Measurements from ENCODE around the gene NBEA.

Gene NBEA

DNA sequence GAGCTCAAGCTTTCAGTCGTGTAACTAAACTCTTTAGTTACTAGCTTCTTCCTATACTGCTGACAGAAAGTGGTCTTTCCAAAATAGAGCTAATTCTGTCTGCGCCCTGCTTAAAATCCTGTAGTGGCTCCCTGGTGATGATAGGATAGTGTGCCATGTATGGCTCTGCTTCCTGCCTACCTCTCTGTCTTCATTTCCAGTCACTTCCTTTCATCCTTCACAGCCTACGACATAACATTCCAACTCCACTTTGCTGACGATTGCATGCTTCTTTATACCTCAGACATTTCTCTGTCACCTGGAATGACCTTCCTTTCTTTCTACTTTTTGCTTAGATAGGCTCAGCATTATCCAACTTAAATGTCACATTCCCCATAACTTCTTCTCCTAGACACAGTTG, 343.6 kb downstream of the NBEA start:
- no peak for DNase-seq (ENCODE audit: low read depth in 2 of 2)

DNA sequence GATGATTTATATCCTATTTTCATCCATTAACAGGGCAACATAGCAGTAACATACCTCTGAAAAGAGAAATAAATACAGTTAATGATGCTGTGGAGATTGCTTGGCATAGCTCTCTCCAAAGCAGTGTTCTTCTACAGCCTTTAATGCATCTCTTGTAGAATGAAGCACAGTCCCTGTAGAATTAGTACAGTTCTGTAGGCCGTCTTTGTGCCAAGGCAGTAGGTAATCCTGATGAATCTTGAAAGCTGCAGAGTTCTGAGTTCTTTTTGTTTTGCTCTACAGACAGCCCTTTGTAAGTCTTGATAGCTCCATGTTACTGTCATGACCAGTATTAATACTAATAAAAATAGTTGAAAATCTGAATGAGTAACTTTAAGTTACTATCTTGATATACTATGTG, 350.3 kb downstream of the NBEA start:
- DNase-seq (ENCODE audit: low read depth in 2 of 2) = no peak

- DNase-seq (ENCODE audit: low read depth in 2 of 2) = no peak
Observed at GRCh38 chr13:35293579-35294226, 351.6 kb downstream of the NBEA start.

DNA sequence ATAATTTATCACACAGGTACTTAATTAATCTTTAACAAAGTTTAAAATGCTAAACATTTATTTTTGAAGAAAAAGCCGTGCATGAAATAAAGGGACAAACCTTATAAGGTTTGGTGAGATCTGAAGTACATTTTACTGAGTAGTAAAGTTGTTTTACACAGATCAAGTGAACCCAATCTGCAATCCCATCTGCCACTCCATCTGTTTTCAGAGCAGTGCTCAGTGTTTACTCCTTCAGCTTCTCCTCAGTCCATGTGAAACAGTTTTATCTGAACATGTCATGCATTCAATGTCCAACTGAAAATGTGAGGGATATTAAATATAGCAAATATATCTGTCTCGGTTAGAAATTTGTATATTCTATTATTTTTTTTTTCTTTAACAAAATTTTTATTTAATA, 367.6 kb downstream of the NBEA start:
- no peak for DNase-seq (ENCODE audit: low read depth in 2 of 2)

DNA sequence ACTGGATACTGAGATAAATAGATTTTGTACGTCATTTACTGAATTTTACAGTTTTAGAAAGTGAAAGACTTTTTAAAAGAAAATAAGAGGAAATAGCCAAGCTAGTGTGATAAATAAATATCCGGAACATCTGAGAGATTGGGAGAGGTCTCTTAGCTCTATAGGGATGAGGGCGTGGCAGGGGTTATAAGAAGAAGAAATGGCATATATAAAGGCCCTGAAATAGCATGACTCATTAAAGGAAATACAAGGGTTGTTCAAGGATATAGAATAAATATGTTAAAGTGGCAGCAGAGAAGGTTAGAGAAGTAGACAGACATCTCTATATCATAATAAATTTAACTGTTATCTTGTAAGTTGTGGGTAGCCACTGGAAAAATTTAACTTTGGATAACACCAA, 390.1 kb downstream of the NBEA start:
- no peak for DNase-seq (ENCODE audit: low read depth in 2 of 2)

DNA sequence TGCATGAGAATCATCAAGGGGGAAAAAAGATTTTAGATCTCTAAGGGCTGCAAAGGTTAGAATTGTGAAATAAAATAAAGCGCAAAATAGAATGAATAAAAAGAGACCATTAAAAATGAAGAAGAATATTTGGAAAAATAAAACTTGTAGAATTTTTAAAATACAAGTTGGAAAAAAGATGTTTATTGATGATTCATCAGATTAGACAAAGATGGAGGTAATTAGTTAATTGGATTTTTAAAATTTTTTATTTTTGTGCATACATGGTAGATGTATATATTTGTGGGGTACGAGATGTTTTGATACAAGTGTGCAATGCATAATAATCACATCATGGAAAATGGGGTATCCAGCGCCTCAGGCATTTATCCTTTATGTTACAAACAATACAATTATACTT, 391.1 kb downstream of the NBEA start:
- DNase-seq (ENCODE audit: low read depth in 2 of 2) = no peak

- DNase-seq (ENCODE audit: low read depth in 2 of 2) = no peak
Observed at GRCh38 chr13:35342440-35342839, 400.4 kb downstream of the NBEA start.

- DNase-seq (ENCODE audit: low read depth in 2 of 2) = no peak
Observed at GRCh38 chr13:35343417-35343816, 401.3 kb downstream of the NBEA start.

- DNase-seq (ENCODE audit: low read depth in 2 of 2) = no peak
Observed at GRCh38 chr13:35345992-35346391, 403.9 kb downstream of the NBEA start.

GRCh38 chr13:35346494-35346893, 404.4 kb downstream of the NBEA start:
- DNase-seq (ENCODE audit: low read depth in 2 of 2) = no peak

DNA sequence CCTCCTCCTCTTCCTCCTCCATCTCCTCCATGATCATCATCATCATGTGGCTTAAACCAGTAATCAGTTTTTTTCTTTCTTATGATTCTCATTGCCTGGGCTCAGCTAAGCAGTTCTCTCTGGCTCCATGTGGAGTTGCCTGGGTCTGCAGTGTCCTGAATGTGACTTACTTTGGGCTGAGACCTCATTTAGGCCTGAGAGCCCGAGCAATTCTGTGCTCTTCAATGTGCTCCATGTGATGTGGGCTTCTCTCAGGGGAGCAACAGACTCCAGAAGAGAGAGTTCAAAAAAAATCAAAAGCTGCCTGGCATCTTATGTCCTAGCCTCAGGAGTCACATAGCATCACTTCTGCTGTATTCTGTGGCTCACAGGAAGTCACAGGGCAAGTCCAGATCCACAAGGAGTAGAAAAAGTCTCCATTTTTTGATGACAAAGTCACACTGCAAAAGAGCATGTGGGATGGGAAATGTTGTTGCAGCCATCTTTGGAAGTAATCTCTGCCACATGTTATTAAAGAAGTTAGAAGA, 405.7 kb downstream of the NBEA start:
- no peak for DNase-seq (ENCODE audit: low read depth in 2 of 2)

- no peak for DNase-seq (ENCODE audit: low read depth in 2 of 2)
Observed at GRCh38 chr13:35349052-35349451, 407.0 kb downstream of the NBEA start.

DNA sequence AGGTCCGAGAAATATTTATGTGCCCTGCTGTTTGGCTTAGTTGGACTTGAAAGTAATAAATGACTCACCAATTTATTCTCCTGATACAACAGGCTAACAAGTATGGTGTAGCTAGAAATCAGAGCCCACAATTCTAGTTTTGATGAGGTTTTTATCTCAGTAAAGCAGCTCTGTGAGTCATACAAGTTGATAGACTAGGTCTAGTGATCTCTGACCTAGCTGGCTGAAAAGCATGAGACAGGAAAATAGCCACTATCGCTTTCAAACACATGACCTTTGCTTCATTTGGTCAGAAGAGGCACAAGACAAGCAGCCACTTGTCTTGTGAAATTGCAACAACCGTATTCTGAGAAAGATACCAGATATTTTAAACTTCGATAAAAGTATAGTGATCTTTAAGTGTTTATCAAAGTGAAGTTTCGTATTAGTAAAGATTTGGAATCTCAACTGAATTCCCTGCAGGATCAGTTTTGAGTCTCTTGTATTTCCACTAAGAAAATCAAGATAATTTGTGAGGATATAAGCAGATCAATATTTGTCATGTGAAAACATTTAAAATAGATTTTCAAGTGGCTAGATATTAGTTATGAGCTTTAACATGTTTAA, 407.7 kb downstream of the NBEA start:
- no peak for DNase-seq (ENCODE audit: low read depth in 2 of 2)

DNA sequence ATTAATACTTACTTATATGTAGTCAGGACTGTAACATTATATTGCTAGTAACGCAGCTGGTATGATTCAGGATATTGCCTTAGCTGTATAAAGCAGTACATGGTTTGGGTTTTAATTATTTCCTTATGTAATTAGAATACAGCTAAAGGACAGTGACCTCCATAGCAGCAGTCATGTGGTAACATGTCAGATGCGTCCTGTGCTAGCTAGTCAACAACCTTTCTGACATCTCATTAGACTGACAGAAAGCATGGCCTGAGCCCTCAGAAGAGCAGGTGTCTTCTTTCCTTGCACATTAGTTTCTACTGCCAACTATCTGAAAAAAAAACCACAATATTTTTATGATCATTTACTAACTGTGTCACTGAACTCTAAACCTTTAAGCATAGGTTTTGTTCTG, 412.2 kb downstream of the NBEA start:
- no peak for DNase-seq (ENCODE audit: low read depth in 2 of 2)

DNA sequence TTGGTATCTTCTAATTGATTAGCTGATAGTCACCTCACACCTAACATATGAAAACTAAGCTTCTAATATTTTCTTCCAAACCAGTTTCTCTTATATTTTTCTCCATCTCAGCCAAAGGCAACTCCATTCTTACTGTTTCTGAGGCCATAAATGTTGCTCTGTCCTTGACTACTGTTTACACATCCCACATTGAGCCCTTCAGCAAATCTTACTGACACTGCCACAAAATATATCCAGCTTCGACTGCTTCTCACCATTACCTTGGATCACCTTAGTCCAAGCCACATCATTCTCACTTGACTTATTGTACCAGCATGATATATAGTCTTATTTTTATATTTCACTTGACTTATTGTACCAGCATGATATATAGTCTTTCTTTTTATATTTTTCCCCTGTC, 412.8 kb downstream of the NBEA start:
- DNase-seq (ENCODE audit: low read depth in 2 of 2) = no peak

GRCh38 chr13:35356572-35356971, 414.5 kb downstream of the NBEA start:
- no peak for DNase-seq (ENCODE audit: low read depth in 2 of 2)

DNA sequence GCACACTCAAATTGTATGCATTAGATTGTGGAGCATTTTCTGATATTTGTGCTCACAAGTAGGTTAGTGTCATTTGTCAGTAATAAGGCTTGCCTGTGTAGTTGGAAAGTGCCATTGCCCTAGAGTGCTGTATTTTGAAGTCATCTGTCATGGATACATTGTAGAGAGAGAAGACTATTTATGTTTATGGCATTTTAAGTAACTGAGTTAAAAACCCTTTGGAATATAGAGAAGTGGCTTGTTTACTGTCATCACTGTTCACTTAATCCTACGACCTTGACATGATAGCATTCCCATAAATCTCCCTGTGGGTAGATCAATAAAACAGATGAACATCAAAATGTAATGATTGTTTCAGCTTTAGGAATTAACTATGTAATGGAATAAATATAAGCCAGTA, 423.8 kb downstream of the NBEA start:
- no peak for DNase-seq (ENCODE audit: low read depth in 2 of 2)

DNA sequence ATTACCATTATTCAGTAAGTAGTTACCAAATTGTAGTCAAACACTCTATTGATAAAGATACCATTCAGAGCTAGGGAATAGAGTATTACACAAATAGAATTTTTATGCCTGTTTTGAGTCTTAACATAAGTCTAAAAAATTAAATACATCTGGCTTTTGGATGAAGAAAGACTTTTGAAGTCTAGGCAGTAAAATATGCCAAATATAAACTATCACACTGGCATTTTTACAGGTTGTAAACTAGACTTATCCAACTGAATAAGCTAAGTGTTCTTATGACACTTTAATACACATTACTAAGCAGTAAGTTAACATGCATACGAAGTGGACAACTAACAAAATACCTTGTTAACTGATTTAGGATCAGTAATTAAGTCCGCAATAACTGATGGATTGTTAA, 425.5 kb downstream of the NBEA start:
- no peak for DNase-seq (ENCODE audit: low read depth in 2 of 2)

GRCh38 chr13:35378939-35379338, 436.9 kb downstream of the NBEA start:
- no peak for DNase-seq (ENCODE audit: low read depth in 2 of 2)

GRCh38 chr13:35379663-35380062, 437.6 kb downstream of the NBEA start:
- no peak for DNase-seq (ENCODE audit: low read depth in 2 of 2)

- no peak for DNase-seq (ENCODE audit: low read depth in 2 of 2)
Observed at GRCh38 chr13:35387682-35388250, 445.7 kb downstream of the NBEA start.

DNA sequence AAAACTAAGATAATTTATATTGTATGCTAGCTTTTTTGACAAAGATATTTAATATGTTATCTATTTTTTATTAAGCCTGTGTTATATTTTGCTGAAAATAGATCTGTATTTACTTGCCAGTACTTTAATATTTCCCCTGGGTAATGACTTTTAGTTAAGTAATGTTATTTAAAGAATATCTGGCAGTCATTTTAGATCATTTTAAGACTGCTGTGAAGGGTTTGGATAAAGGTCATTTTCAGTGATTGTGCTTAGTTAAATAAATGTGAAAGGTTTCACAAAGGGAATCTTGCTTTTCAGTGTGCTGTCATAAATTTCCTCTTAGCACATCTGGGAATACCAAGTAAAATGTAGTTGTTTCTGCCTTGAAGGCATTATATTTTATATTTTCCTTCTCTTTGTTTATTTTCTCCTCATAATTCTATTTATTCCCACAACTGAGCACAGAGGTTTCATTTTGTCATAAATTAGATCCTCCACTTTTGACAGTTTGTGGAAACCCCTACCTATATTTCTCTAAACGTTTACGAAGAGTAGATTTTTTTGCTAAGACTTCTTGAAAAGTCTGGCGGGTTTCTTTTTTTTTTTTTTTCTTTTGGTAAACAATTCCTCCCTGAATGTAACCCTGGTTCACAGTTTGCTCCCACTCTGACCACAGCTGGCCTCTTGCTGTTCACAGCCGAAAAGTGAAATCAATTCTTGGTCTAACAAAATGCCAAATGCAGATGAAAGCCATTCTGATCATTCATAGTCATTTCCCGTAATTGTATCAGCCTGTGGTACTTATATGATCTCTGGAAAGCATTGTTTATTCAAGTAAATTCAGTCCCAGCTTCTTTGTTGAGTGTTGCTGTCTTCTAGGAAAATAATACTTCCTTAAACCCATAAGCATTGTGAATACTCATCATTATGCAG, 446.6 kb downstream of the NBEA start:
- no peak for DNase-seq (ENCODE audit: low read depth in 2 of 2)
